A673 (cell line): ENCODE data around the gene SACM1L. TPM values are rescaled to one million over a fixed set of nuclear protein-coding genes. Genes with fewer than 3 reads are reported as not detected.

Source experiments
- BruUV-seq: library from RNA; stranded (reverse); fragments of 400-500 nt; replicated peaks from 2 replicates; lab custom pipeline; 2021; lab: Mats Ljungman, UMichigan
- CTCF ChIA-PET: fragments of 300-600 bp; sonication (Branson Sonifier 250); formaldehyde crosslinking; loops from one replicate; lab custom pipeline; 2022; ENCODE audit warnings: antibody characterized with exemption; lab: Charles Lee
- POLR2A ChIA-PET: fragments of 300-600 bp; sonication (Branson Sonifier 250); formaldehyde crosslinking; loops from one replicate; lab custom pipeline; 2022; ENCODE audit warnings: antibody characterized with exemption; ENCODE audit not compliant: low non-redundant PET; lab: Charles Lee
- DNase-seq: peaks from one replicate; pipeline ENCODE4 v3.0.0-alpha.2; 2015; ENCODE audit warnings: low spot score
- H3K27ac ChIP-seq: fragments of 200-600 bp; sonication (generic); 2 replicates; pipeline ENCODE4 v1.5.1; 2016; ENCODE audit warnings: mixed run types, low read depth, mild to moderate bottlenecking, mixed read lengths, antibody characterized with exemption, low read length; ENCODE audit not compliant: poor library complexity, severe bottlenecking
- H3K27me3 ChIP-seq: fragments of 200-600 bp; sonication (generic); replicated peaks from 2 replicates; pipeline ENCODE4 v1.6.1; 2017; ENCODE audit warnings: mixed run types, low read depth, mild to moderate bottlenecking, mixed read lengths, antibody characterized with exemption, low read length; ENCODE audit not compliant: insufficient read depth, poor library complexity
- H3K36me3 ChIP-seq: fragments of 200-600 bp; sonication (generic); 2 replicates; pipeline ENCODE4 v1.6.1; 2016; ENCODE audit warnings: mixed run types, mild to moderate bottlenecking, mixed read lengths, antibody characterized with exemption, low read length; ENCODE audit not compliant: insufficient read depth, poor library complexity, severe bottlenecking
- H3K4me1 ChIP-seq: fragments of 200-600 bp; sonication (generic); 2 replicates; pipeline ENCODE4 v1.6.1; 2017; ENCODE audit warnings: mixed run types, mild to moderate bottlenecking, mixed read lengths, antibody characterized with exemption, low read length; ENCODE audit not compliant: insufficient read depth, poor library complexity, severe bottlenecking
- H3K4me3 ChIP-seq: fragments of 200-600 bp; sonication (generic); 2 replicates; pipeline ENCODE4 v1.5.1; 2016; ENCODE audit warnings: low read depth, mixed run types, mild to moderate bottlenecking, mixed read lengths, low read length; ENCODE audit not compliant: poor library complexity, severe bottlenecking
- H3K9me3 ChIP-seq: fragments of 200-600 bp; sonication (generic); 2 replicates; pipeline ENCODE4 v1.6.1; 2016; ENCODE audit warnings: mixed run types, low read depth, mild to moderate bottlenecking, mixed read lengths, antibody characterized with exemption, low read length; ENCODE audit not compliant: poor library complexity, severe bottlenecking
- CTCF ChIP-seq: fragments of 300-800, 200-600 bp; sonication (generic); conservative IDR thresholded peaks from 2 replicates; pipeline ENCODE4 v1.5.1; 2017; ENCODE audit warnings: low read depth, mild to moderate bottlenecking, antibody characterized with exemption, low read length, moderate library complexity, mixed read lengths
- EZH2 ChIP-seq: fragments of 200-600 bp; sonication (generic); IDR thresholded peaks from 2 replicates; pipeline ENCODE4 v1.6.1; 2017; ENCODE audit warnings: borderline replicate concordance, low read depth, mild to moderate bottlenecking, mixed read lengths, antibody characterized with exemption, low read length; ENCODE audit not compliant: poor library complexity, severe bottlenecking
- intact Hi-C: fragments of 100-400 bp; cut with micrococcal nuclease; formaldehyde crosslinking; loops from one replicate; pipeline ENCODE4 v1.10.0; 2022; ENCODE audit not compliant: unreplicated experiment
- total RNA-seq: library from RNA; stranded (reverse); gene quantifications from 2 replicates; pipeline ENCODE4 v1.2.3, GENCODE V29; 2021

The SACM1L gene
- total RNA-seq, 1 experiment from 2014 or later: 32.8 TPM

- H3K36me3 ChIP-seq: no peaks in the 10 kb centered on the region
- intact Hi-C loops: no loop called here
- TF ChIP-seq EZH2 (no peak), CTCF (no peak)
- DNase-seq: no peak
- ChIA-PET CTCF (no interaction called here), POLR2A (no interaction called here)
- no peaks in the 10 kb centered on the region for H3K4me1 ChIP-seq
- no peak overlapping the region for H3K27ac ChIP-seq
- H3K27me3 ChIP-seq: peaks cover 29% of the 10 kb centered on the region
- H3K4me3 ChIP-seq: no peak overlapping the region
- no TSS peak for BruUV-seq
- H3K9me3 ChIP-seq: no peaks in the 10 kb centered on the region
Measured at GRCh38 chr3:45792516-45793172, 103.4 kb downstream of the SACM1L start.

GRCh38 chr3:45793482-45794176, 104.4 kb downstream of the SACM1L start:
- Histone ChIP-seq H3K27me3 (peaks cover 29% of the 10 kb centered on the region), H3K36me3 (no peaks in the 10 kb centered on the region), H3K4me1 (no peaks in the 10 kb centered on the region), H3K4me3 (no peak overlapping the region), H3K9me3 (no peaks in the 10 kb centered on the region), H3K27ac (no peak overlapping the region)
- no TSS peak for BruUV-seq
- TF ChIP-seq CTCF (no peak), EZH2 (no peak)
- no peak for DNase-seq
- CTCF ChIA-PET: no interaction called here
- intact Hi-C loops: no loop called here
- POLR2A ChIA-PET: no interaction called here

GRCh38 chr3:45794177-45794560, 105.0 kb downstream of the SACM1L start:
- DNase-seq: no peak
- BruUV-seq: no TSS peak

More at GRCh38 chr3:45794177-45794560, 105.0 kb downstream of the SACM1L start:
- peaks cover 29% of the 10 kb centered on the region for H3K27me3 ChIP-seq
- POLR2A ChIA-PET: no interaction called here
- H3K9me3 ChIP-seq: no peaks in the 10 kb centered on the region
- CTCF ChIA-PET: no interaction called here
- no peak overlapping the region for H3K27ac ChIP-seq
- no peaks in the 10 kb centered on the region for H3K4me1 ChIP-seq
- TF ChIP-seq EZH2 (no peak), CTCF (no peak)
- no peak overlapping the region for H3K4me3 ChIP-seq
- intact Hi-C loops: no loop called here
- H3K36me3 ChIP-seq: no peaks in the 10 kb centered on the region
